Measurements from ENCODE around the gene CPNE9. TPM values are rescaled to one million over a fixed set of nuclear protein-coding genes. Genes with fewer than 3 reads are reported as not detected.
A peak's percentile ranks its signal among the peaks of the same experiment; 100 is the strongest.

The CPNE9 gene
- total RNA-seq, 1 experiment from 2014 or later = 0.38 TPM

DNA sequence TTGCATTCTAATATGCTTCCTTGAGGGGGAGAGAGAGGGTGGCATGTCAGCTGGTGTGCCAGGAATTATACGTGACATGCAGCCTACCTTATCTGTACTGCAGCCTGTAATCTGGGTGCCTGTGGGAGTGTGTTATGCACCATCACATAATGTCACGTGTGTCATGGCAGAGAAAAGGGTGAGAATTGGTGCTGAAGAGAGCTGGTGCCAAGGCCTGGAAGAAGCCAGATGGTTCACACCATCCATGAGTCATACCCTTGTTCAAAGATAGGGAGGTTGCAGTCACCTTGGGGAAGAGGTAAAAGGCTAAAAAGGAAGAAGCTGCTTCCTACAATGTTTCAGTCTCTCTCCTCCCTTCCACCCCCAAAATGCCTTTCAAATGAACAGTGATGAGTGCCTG, 33.2 kb downstream of the CPNE9 start:
- no peak for DNase-seq
- Histone ChIP-seq H3K4me3 (ENCODE audit: insufficient read depth, low read depth, low read length) (no peak overlapping the region), H3K27me3 (ENCODE audit: control insufficient read depth, insufficient read depth, low read length) (no peaks in the 10 kb centered on the region), H3K36me3 (replicated peaks; ENCODE audit: control insufficient read depth, insufficient read depth, low read length) (peaks cover 52% of the 10 kb centered on the region)

DNA sequence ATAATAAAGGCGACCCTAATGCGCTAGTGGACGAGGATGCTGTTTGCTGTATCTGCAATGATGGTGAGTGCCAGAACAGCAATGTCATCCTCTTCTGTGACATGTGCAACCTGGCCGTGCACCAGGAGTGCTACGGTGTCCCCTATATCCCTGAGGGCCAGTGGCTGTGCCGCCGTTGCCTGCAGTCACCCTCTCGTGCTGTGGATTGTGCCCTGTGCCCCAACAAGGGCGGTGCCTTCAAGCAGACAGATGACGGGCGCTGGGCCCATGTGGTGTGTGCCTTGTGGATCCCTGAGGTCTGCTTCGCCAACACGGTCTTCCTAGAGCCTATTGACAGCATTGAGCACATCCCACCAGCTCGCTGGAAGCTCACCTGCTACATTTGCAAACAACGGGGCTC, 35.5 kb downstream of the CPNE9 start:
- Histone ChIP-seq H3K4me3 (ENCODE audit: insufficient read depth, low read depth, low read length) (no peak overlapping the region), H3K27me3 (ENCODE audit: control insufficient read depth, insufficient read depth, low read length) (no peaks in the 10 kb centered on the region), H3K36me3 (replicated peaks; ENCODE audit: control insufficient read depth, insufficient read depth, low read length) (peaks cover 68% of the 10 kb centered on the region)
- no peak for DNase-seq

DNA sequence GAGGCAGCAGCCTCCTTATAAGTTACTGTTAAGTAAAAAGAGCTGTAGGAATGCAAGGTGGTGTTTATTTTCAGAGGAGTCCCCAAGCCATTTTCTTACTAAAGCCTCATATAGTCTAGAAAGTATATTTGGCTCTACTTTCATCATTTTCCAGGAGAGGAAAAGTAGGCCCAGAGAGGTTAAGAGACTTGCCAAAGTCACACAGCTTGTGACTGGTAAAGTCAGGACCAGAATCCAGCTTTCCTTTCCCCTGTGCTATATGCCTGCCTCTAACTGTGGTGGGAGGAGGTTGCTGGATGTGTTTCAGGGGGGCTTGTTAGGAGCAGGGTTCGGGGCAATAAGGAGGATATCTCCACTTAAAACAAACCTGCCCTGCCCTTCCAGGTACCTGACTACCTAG, 38.9 kb downstream of the CPNE9 start:
- no peaks in the 10 kb centered on the region for H3K27me3 ChIP-seq (ENCODE audit: control insufficient read depth, insufficient read depth, low read length)
- DNase-seq = no peak
- peaks cover 79% of the 10 kb centered on the region for H3K36me3 ChIP-seq (replicated peaks; ENCODE audit: control insufficient read depth, insufficient read depth, low read length)

DNA sequence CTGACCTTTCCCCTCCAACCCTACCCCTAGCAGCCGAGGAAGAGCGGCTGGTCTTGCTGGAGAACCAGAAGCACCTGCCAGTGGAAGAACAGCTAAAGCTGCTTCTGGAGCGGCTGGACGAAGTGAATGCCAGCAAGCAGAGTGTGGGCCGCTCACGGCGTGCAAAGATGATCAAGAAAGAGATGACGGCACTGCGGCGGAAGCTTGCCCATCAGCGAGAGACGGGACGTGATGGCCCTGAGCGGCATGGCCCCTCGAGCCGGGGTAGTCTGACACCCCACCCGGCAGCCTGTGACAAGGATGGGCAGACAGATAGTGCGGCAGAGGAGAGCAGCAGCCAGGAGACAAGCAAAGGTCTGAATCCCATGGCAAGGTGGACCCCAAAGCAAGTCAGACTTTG, 39.9 kb downstream of the CPNE9 start:
- no peak overlapping the region for H3K4me3 ChIP-seq (ENCODE audit: insufficient read depth, low read depth, low read length)
- peaks cover 75% of the 10 kb centered on the region for H3K36me3 ChIP-seq (replicated peaks; ENCODE audit: control insufficient read depth, insufficient read depth, low read length)
- H3K27me3 ChIP-seq (ENCODE audit: control insufficient read depth, insufficient read depth, low read length) = no peaks in the 10 kb centered on the region
- no peak for DNase-seq

More for the DNA sequence above, 38.9 kb downstream of the CPNE9 start:
- H3K4me3 ChIP-seq (ENCODE audit: insufficient read depth, low read depth, low read length) = no peak overlapping the region

DNA sequence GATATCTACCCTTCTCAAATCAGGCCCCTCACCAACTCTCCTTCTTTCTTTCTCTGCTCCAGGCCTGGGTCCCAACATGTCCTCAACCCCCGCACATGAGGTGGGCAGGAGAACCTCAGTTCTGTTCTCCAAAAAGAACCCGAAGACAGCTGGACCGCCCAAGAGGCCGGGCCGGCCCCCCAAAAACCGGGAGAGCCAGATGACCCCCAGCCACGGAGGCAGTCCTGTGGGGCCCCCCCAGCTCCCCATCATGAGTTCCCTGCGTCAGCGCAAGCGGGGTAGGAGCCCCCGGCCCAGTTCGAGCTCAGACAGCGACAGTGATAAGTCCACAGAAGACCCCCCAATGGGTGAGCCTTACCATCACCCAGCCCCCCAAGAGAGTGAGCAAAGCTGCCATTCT, 40.5 kb downstream of the CPNE9 start:
- Histone ChIP-seq H3K4me3 (ENCODE audit: insufficient read depth, low read depth, low read length) (no peak overlapping the region), H3K27me3 (ENCODE audit: control insufficient read depth, insufficient read depth, low read length) (no peaks in the 10 kb centered on the region), H3K36me3 (replicated peaks; ENCODE audit: control insufficient read depth, insufficient read depth, low read length) (peaks cover 70% of the 10 kb centered on the region)
- DNase-seq = no peak

DNA sequence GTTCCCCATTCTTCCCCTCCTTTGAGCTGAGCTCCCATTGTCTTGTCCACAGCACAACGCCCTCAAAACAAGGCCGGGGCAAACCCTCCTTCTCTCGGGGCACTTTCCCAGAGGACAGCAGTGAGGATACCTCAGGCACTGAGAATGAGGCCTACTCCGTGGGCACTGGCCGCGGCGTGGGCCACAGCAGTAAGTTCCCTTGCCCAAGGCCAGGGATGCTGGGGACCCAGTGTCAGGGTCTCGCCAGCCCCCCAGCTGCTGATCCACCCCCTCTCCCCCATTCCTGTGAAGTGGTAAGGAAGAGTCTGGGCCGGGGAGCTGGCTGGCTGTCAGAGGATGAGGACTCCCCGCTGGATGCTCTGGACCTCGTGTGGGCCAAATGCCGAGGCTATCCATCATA, 41.9 kb downstream of the CPNE9 start:
- Histone ChIP-seq H3K27me3 (ENCODE audit: control insufficient read depth, insufficient read depth, low read length) (no peaks in the 10 kb centered on the region), H3K36me3 (replicated peaks; ENCODE audit: control insufficient read depth, insufficient read depth, low read length) (peaks cover 57% of the 10 kb centered on the region)
- DNase-seq = no peak

DNA sequence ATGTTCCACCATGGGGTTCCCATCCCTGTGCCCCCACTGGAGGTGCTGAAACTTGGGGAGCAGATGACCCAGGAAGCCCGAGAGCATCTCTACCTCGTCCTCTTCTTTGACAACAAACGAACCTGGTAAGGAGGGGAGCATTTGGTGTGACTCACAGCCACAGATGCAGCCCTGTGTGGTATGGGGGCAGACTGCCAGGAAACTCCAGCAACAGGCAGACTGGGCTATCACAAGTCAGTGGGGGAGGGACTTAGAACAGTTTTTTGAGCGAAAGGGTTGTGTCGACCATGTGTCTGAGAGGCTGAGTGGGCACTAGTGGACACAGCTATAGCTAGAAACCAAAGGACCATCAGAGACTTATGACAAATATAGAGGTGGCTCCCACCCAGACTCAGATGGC, 42.7 kb downstream of the CPNE9 start:
- H3K27me3 ChIP-seq (ENCODE audit: control insufficient read depth, insufficient read depth, low read length) = no peaks in the 10 kb centered on the region
- H3K36me3 ChIP-seq (replicated peaks; ENCODE audit: control insufficient read depth, insufficient read depth, low read length) = peaks cover 51% of the 10 kb centered on the region
- DNase-seq = no peak
- H3K4me3 ChIP-seq (ENCODE audit: insufficient read depth, low read depth, low read length) = no peak overlapping the region

More for the DNA sequence above, 41.9 kb downstream of the CPNE9 start:
- H3K4me3 ChIP-seq (ENCODE audit: insufficient read depth, low read depth, low read length) = no peak overlapping the region

DNA sequence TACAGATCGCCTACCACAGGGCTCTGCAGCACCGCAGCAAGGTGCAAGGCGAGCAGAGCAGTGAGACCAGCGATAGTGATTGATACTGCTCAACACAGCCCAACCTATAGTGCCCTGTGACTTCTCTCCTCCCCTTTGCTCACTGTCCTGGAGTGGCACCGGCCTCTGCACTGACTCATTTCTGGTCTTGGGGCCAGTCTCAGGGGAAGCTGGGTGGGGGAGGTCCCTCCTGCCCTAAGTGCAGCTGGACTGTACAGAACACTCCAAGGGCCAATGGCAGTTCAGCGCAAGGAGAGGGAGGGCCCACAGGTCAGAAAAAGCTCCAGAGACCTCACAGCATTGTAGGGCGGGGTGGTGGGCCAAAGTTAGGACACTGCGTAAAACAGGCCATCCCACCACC, 43.6 kb downstream of the CPNE9 start:
- Histone ChIP-seq H3K4me3 (ENCODE audit: insufficient read depth, low read depth, low read length) (no peak overlapping the region), H3K36me3 (replicated peaks; ENCODE audit: control insufficient read depth, insufficient read depth, low read length) (peaks cover 50% of the 10 kb centered on the region), H3K27me3 (ENCODE audit: control insufficient read depth, insufficient read depth, low read length) (no peaks in the 10 kb centered on the region)
- DNase-seq = no peak

DNA sequence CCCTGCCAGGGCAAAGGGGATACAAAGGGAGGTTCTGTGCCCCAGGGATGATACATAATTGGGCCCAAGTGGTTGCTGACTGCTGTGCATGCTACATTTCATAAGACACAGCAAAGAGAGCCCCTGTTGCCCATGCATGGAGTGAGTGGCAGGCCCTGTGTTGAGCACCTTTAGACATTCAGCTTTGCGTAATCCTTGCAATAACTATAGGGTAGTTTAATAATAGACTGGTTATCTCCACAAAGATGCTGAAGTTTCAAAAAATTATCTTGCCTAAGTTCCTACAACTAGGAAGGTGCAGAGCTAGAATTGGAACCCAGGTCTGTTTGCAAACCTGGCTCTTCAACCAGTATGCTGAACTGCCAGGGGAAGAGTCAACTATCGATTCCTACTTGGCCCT, 44.4 kb downstream of the CPNE9 start:
- Histone ChIP-seq H3K4me3 (ENCODE audit: insufficient read depth, low read depth, low read length) (no peak overlapping the region), H3K27me3 (ENCODE audit: control insufficient read depth, insufficient read depth, low read length) (no peaks in the 10 kb centered on the region), H3K36me3 (replicated peaks; ENCODE audit: control insufficient read depth, insufficient read depth, low read length) (peaks cover 46% of the 10 kb centered on the region)
- no peak for DNase-seq

DNA sequence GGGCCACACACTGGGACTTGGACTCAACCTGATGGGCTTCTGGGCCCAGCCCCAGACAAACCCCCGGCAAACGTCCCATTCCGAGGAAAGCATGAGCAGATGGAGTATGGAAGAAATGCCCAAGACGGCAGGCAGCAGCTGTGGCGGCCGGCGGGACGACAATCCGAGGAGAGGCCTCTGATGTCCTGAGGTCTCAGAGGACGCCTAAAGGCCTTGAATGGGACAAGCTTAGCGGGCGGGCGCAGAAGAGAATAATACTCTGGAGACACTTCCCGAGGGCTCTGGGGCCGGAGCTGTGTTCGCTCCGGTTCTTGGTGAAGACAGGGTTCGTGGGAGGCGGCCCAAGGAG, 45.6 kb downstream of the CPNE9 start:
- Histone ChIP-seq H3K36me3 (replicated peaks; ENCODE audit: control insufficient read depth, insufficient read depth, low read length) (peaks cover 40% of the 10 kb centered on the region), H3K27me3 (ENCODE audit: control insufficient read depth, insufficient read depth, low read length) (no peaks in the 10 kb centered on the region), H3K4me3 (ENCODE audit: insufficient read depth, low read depth, low read length) (peak overlapping the region; percentile 61)
- no peak for DNase-seq

DNA sequence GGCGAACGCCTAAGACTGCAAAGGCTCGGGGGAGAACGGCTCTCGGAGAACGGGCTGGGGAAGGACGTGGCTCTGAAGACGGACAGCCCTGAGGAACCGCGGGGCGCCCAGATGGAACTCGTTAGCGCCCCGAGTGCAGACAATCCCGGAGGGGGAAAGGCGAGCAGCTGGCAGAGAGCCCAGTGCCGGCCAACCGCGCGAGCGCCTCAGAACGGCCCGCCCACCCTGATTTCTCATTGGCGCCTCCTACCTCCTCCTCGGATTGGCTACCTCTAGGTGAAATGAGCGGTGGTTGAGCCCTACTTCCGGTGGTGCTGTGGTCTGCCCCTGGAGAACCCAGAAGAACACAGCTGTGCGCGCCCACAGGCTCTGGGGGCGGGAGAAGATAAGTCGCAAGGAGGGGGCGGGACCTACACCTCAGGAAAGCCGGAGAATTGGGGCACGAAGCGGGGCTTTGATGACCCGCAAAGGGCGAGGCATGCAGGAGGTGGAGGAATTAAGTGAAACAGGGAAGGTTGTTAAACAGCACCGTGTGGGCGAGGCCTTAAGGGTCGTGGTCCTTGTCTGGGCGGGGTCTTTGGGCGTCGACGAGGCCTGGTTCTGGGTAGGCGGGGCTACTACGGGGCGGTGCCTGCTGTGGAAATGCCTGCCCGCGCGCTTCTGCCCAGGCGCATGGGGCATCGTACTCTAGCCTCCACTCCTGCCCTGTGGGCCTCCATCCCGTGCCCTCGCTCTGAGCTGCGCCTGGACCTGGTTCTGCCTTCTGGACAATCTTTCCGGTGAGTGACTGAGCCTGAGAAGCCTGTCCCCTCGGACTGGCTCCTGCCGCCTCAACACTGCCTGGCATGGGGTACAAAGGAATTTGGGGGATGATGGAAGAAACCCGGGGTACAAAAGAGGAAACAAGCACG, 46.3 kb downstream of the CPNE9 start, which contains the start of gene OGG1:
Gene OGG1 (plus strand): TSS at position 308 of the 911 bp plus-strand sequence. CDS start 335 bp downstream, at position 643.
- peak within 1 kb of the TSS; percentile 65 for H3K4me3 ChIP-seq (ENCODE audit: insufficient read depth, low read depth, low read length)
- no peaks in the 10 kb centered on the region for H3K27me3 ChIP-seq (ENCODE audit: control insufficient read depth, insufficient read depth, low read length)
- peak; percentile 99 for DNase-seq
- peaks cover 36% of the 10 kb centered on the region for H3K36me3 ChIP-seq (replicated peaks; ENCODE audit: control insufficient read depth, insufficient read depth, low read length)

DNA sequence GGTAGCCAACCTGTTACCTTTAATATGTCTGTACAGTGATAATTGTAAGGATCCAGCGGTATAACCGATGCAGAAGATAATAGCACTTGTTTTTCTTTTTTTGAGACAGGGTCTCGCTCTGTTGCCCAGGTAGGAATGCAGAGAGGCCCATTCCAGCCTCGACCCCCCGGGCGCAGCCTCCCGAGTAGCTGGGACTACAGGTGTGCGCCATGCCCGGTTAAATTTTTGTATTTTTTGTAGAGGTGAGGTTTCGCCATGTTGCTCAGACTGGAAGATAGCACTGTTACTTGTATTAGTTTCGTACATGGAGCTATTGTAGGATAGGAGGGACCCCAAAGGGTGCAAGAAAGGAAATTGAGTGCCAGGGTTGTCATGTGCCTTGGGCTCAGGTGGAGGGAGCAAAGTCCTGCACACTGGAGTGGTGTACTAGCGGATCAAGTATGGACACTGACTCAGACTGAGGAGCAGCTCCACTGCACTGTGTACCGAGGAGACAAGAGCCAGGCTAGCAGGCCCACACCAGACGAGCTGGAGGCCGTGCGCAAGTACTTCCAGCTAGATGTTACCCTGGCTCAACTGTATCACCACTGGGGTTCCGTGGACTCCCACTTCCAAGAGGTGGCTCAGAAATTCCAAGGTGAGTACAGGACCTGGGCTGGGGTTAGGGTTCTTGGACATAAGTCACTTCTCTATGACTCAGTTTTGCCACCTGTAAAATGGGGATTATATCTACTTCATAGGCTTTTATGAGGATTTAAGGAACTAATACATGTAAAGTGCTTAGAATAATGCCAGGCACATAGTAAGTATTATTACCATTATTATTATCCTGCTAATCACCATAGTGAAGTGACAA, 47.2 kb downstream of the CPNE9 start:
- peaks cover 29% of the 10 kb centered on the region for H3K36me3 ChIP-seq (replicated peaks; ENCODE audit: control insufficient read depth, insufficient read depth, low read length)
- H3K27me3 ChIP-seq (ENCODE audit: control insufficient read depth, insufficient read depth, low read length) = no peaks in the 10 kb centered on the region
- peak overlapping the region; percentile 65 for H3K4me3 ChIP-seq (ENCODE audit: insufficient read depth, low read depth, low read length)
- DNase-seq = no peak

DNA sequence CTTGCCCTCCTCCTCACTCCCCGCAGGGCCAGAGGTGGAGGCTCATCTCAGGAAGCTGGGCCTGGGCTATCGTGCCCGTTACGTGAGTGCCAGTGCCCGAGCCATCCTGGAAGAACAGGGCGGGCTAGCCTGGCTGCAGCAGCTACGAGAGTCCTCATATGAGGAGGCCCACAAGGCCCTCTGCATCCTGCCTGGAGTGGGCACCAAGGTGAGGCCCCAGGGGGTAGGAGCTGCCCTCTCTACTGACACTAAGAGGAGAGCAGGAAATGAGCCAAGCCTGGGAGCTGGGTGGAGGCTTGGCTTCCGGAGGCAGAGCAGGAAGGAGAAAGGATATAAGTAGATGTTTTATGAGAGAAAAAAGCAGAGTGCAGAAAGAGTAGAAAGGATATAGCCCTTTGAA, 51.0 kb downstream of the CPNE9 start:
- Histone ChIP-seq H3K4me3 (ENCODE audit: insufficient read depth, low read depth, low read length) (no peak overlapping the region), H3K36me3 (replicated peaks; ENCODE audit: control insufficient read depth, insufficient read depth, low read length) (peaks cover 15% of the 10 kb centered on the region), H3K27me3 (ENCODE audit: control insufficient read depth, insufficient read depth, low read length) (no peaks in the 10 kb centered on the region)
- DNase-seq = no peak

DNA sequence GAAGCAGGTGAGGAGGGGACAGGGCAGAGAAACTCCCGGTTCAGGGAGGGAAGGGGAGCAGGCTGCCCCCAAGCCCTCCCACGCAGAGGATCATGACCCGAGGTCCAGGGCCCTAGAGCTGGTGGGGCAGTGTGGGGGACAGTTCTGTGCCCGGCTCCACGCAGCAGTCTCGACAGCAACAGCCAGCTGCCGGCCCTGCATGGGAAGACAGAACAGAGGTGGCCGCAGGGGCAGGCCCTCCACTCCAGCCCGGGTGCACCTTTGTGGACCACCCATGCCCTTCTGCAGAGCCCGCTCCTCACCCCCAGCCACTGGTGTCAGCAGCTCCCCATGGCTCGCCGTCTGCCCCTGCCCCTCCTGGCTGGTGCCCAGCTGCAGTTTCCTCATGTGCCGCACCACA, 53.8 kb downstream of the CPNE9 start:
- no peak for DNase-seq
- no peak overlapping the region for H3K4me3 ChIP-seq (ENCODE audit: insufficient read depth, low read depth, low read length)
- H3K27me3 ChIP-seq (ENCODE audit: control insufficient read depth, insufficient read depth, low read length) = no peaks in the 10 kb centered on the region
- H3K36me3 ChIP-seq (replicated peaks; ENCODE audit: control insufficient read depth, insufficient read depth, low read length) = peaks cover 7% of the 10 kb centered on the region

All from H7 (cell line).